HepG2 (cell line): ENCODE data around the gene OSBPL1A.

Experiments
- ELF4 ChIP-seq: sonication (generic); formaldehyde crosslinking; IDR thresholded peaks from 2 replicates; pipeline ENCODE4 v1.5.0; 2020; ENCODE audit warnings: missing genetic modification reagents, mild to moderate bottlenecking, moderate library complexity, borderline replicate concordance
- EP300 ChIP-seq, 3 experiments: sonication (generic) in 1 of 3; formaldehyde crosslinking in 1 of 3; IDR thresholded peaks; 2 replicates each; pipeline versions ENCODE4 v1.5.1 to v1.6.1; 2011 to 2020; ENCODE audit warnings: low read depth in 2 of 3, low read length in 2 of 3, borderline replicate concordance in 1 of 3, improper control_type of control experiment in 1 of 3, mild to moderate bottlenecking in 1 of 3, missing genetic modification reagents in 1 of 3, moderate library complexity in 1 of 3
- GABPA ChIP-seq, 2 experiments: IDR thresholded peaks; 2 replicates each; pipeline ENCODE4 v1.6.1; 2011 to 2016; ENCODE audit warnings: low read depth in 2 of 2, low read length in 1 of 2, missing biosample characterization in 1 of 2, missing genetic modification characterization in 1 of 2
- KLF16 ChIP-seq, 2 experiments: sonication (generic) in 1 of 2; formaldehyde crosslinking in 1 of 2; IDR thresholded peaks; 2 replicates each; pipeline versions ENCODE4 v1.6.1 to v1.8.0; 2016 to 2023; ENCODE audit warnings: missing genetic modification reagents in 2 of 2, missing compliant biosample characterization in 1 of 2
- NFE2L1 ChIP-seq: sonication (generic); formaldehyde crosslinking; IDR thresholded peaks from 2 replicates; pipeline ENCODE4 v1.4.0; 2020; ENCODE audit warnings: missing genetic modification reagents, mild to moderate bottlenecking, borderline replicate concordance
- NR2C2 ChIP-seq: sonication (generic); formaldehyde crosslinking; IDR thresholded peaks from 2 replicates; pipeline ENCODE4 v1.4.0; 2020; ENCODE audit warnings: missing genetic modification reagents, mild to moderate bottlenecking, moderate library complexity, borderline replicate concordance
- POLR2A ChIP-seq, 2 experiments: IDR thresholded peaks; 2 replicates each; pipeline ENCODE4 v1.6.1; 2011; ENCODE audit warnings: low read depth in 2 of 2, low read length in 2 of 2, mild to moderate bottlenecking in 1 of 2, moderate library complexity in 1 of 2; ENCODE audit not compliant: insufficient read depth in 1 of 2
- POLR2AphosphoS5 ChIP-seq: IDR thresholded peaks from 2 replicates; pipeline ENCODE4 v1.6.1; 2012; ENCODE audit warnings: low read depth, low read length
- ZNF253 ChIP-seq: sonication (generic); formaldehyde crosslinking; IDR thresholded peaks from 2 replicates; pipeline ENCODE4 v1.8.0; 2022; ENCODE audit warnings: mild to moderate bottlenecking, missing genetic modification reagents, borderline replicate concordance
- ZNF773 ChIP-seq: sonication (generic); formaldehyde crosslinking; IDR thresholded peaks from 2 replicates; pipeline ENCODE4 v1.4.0; 2020; ENCODE audit warnings: missing genetic modification reagents, borderline replicate concordance
- ZNF790 ChIP-seq: sonication (generic); formaldehyde crosslinking; IDR thresholded peaks from 2 replicates; pipeline ENCODE4 v1.8.0; 2022; ENCODE audit warnings: missing genetic modification reagents, mild to moderate bottlenecking, borderline replicate concordance
- TF ChIP-seq, protein P1 (sequence below): sonication (generic); formaldehyde crosslinking; IDR thresholded peaks from 2 replicates; pipeline ENCODE4 v1.5.1; 2020; ENCODE audit warnings: mild to moderate bottlenecking, missing genetic modification reagents, moderate library complexity
- TF ChIP-seq, protein P2 (sequence below): sonication (generic); formaldehyde crosslinking; IDR thresholded peaks from 2 replicates; pipeline ENCODE4 v1.5.0; 2020; ENCODE audit warnings: mild to moderate bottlenecking, missing genetic modification reagents, moderate library complexity

DNA sequence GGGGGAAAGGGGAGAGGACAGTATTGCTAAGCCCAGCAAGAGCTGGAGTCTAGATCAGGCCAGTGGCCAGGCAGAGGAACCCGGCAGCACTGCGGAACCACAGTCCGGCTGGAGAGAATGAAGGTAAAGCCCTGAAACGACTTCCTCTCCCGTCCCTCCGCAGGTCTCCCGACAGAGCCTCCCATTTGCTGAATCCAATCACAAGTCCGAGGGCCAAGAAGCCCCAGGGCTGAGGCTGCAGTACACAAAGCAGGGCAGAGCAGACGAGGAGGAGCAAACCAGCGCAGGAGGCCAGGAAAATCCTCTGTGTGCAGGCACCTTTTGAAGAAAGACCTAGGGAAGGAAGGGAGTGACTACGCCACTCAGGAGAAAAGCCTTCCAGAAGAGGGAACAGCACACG is 104.4 kb downstream of the OSBPL1A start:
- TF ChIP-seq NFE2L1 (CRISPR knock-in tag) = no peak
- TF ChIP-seq, protein P1, sequence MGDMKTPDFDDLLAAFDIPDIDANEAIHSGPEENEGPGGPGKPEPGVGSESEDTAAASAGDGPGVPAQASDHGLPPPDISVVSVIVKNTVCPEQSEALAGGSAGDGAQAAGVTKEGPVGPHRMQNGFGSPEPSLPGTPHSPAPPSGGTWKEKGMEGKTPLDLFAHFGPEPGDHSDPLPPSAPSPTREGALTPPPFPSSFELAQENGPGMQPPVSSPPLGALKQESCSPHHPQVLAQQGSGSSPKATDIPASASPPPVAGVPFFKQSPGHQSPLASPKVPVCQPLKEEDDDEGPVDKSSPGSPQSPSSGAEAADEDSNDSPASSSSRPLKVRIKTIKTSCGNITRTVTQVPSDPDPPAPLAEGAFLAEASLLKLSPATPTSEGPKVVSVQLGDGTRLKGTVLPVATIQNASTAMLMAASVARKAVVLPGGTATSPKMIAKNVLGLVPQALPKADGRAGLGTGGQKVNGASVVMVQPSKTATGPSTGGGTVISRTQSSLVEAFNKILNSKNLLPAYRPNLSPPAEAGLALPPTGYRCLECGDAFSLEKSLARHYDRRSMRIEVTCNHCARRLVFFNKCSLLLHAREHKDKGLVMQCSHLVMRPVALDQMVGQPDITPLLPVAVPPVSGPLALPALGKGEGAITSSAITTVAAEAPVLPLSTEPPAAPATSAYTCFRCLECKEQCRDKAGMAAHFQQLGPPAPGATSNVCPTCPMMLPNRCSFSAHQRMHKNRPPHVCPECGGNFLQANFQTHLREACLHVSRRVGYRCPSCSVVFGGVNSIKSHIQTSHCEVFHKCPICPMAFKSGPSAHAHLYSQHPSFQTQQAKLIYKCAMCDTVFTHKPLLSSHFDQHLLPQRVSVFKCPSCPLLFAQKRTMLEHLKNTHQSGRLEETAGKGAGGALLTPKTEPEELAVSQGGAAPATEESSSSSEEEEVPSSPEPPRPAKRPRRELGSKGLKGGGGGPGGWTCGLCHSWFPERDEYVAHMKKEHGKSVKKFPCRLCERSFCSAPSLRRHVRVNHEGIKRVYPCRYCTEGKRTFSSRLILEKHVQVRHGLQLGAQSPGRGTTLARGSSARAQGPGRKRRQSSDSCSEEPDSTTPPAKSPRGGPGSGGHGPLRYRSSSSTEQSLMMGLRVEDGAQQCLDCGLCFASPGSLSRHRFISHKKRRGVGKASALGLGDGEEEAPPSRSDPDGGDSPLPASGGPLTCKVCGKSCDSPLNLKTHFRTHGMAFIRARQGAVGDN (CRISPR knock-in tag) = no peak
- TF ChIP-seq ZNF253 (CRISPR knock-in tag) = no peak
- TF ChIP-seq ZNF790 (CRISPR knock-in tag) = no peak
- TF ChIP-seq, protein P2, sequence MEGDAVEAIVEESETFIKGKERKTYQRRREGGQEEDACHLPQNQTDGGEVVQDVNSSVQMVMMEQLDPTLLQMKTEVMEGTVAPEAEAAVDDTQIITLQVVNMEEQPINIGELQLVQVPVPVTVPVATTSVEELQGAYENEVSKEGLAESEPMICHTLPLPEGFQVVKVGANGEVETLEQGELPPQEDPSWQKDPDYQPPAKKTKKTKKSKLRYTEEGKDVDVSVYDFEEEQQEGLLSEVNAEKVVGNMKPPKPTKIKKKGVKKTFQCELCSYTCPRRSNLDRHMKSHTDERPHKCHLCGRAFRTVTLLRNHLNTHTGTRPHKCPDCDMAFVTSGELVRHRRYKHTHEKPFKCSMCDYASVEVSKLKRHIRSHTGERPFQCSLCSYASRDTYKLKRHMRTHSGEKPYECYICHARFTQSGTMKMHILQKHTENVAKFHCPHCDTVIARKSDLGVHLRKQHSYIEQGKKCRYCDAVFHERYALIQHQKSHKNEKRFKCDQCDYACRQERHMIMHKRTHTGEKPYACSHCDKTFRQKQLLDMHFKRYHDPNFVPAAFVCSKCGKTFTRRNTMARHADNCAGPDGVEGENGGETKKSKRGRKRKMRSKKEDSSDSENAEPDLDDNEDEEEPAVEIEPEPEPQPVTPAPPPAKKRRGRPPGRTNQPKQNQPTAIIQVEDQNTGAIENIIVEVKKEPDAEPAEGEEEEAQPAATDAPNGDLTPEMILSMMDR (CRISPR knock-in tag) = no peak
- no peak for TF ChIP-seq POLR2A (IDR thresholded peaks at IDR 0.05; ENCODE audit: insufficient read depth in 1 of 2, low read depth in 2 of 2, low read length in 2 of 2)
- no peak for TF ChIP-seq ZNF773 (CRISPR knock-in tag)
- no peak for TF ChIP-seq GABPA (IDR thresholded peaks at IDR 0.05; ENCODE audit: low read depth, low read length)
- no peak for TF ChIP-seq GABPA (CRISPR knock-in tag; IDR thresholded peaks at IDR 0.05; ENCODE audit: low read depth)
- no peak for TF ChIP-seq ELF4 (CRISPR knock-in tag)
- TF ChIP-seq POLR2AphosphoS5 = no peak
- TF ChIP-seq EP300 (IDR thresholded peaks at IDR 0.05; ENCODE audit: low read depth in 2 of 2, low read length in 2 of 2) = no peak
- TF ChIP-seq EP300 (CRISPR knock-in tag; IDR thresholded peaks at IDR 0.05; ENCODE audit: borderline replicate concordance) = no peak
- no peak for TF ChIP-seq KLF16 (CRISPR knock-in tag; IDR thresholded peaks at IDR 0.05)
- no peak for TF ChIP-seq NR2C2 (CRISPR knock-in tag)
